ENCODE data around the gene PTBP1.

PTBP1 gene

DNA sequence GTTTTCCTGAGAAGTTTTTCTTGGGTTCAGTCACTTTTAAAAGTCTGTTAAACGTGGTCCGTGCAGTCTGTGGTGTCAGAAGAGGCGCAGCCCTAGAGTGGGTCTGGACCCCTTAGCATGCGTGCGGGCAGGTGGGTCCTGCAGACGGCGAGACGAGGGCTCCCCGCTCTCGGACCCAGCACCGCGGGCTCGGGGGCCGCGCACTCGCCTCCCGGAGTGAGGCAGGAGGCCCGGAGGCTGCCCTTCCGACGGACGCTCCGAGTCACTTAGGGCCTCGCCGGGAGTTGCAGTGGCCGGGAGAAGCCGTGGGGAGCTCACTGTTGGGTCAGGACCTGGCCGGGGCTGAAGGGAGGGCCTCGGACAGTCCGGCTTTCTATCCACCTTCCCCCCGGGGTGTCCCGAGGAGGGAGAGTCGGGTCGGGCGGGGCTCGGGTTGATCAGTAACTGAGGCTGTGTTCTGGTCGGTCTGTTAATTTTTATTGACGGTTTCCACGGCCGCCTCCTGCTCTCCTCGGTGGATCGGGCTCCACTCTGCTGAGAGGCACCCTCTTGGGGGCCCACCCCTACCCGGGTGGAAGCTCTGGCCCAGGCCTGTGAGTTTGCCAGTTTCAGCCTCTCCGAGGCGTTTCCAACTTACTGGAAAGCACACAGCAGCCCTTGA lies 1.3 kb downstream of the PTBP1 start:
- no peak for DNase-seq

DNA sequence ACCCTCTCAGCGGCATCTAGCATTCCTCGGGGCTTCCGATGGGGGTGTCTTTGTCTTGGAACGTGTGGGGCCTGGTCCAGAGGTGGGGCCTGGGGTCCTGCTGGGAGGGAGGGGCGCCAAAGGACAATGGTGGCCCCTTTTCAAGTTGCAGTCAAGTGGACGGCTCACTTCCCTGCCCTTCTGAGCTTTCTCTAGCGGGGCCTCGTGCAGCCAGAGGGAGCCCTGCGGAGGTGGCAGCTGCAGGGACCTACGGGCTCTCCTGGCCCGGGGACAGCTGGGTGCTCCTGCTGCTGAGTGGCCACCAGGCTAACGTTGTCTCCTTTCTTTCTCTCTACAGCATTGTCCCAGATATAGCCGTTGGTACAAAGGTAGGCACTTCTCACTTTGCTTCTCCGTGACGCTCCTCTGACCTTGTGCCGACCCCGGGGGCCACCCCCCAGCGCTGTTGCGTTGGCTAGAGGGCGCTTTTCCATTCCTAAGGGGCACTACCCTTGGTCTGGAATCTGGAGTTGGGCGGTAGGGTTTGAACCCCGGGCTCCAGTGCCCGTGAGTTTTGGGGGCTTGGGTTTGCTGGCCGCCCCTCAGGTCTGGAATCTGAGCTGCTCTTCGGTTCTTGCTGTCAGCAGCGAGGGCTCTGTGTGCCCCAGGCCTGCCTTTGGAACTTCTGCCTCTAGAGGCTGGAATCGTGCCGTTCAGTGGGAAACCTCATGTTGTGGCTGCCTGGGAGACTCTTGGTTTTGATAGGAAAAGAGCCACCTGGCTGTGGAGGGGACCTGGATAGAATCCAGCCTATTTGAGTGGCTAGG lies 2.0 kb downstream of the PTBP1 start:
- DNase-seq, result no peak

DNA sequence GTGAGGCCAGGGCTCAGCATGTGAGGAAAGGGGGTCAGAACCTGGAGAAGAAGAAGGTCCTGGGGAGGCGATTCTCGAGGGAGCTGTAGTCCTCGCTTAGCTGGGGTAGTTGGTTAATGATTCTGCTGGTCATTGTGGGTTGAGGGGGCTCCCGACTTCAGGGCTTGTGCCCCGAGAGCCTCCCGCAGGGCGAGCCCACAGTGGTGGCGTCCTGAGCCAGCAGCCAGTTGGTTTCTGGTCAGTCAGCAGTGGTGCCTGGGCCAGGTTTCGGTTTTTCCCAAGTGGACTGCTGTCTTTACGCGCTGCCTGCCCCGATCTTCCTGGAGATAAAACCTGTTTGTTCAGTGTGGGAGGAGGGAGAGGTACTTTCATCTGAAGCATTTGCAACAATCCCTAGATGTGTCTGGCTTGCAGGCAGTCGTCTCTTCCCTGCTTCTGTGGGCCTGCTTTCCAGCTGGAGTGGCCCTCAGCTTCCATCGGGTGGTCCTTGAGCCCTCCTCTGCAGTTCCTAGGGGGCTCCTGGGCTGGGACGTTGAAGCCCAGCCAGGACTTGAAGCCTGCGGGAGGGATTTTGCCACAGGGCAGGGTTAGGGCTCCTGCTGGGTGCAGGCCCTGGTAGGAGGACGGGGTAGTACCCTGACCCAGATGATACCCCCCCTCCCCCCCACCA lies 3.2 kb downstream of the PTBP1 start:
- no peak for DNase-seq

DNA sequence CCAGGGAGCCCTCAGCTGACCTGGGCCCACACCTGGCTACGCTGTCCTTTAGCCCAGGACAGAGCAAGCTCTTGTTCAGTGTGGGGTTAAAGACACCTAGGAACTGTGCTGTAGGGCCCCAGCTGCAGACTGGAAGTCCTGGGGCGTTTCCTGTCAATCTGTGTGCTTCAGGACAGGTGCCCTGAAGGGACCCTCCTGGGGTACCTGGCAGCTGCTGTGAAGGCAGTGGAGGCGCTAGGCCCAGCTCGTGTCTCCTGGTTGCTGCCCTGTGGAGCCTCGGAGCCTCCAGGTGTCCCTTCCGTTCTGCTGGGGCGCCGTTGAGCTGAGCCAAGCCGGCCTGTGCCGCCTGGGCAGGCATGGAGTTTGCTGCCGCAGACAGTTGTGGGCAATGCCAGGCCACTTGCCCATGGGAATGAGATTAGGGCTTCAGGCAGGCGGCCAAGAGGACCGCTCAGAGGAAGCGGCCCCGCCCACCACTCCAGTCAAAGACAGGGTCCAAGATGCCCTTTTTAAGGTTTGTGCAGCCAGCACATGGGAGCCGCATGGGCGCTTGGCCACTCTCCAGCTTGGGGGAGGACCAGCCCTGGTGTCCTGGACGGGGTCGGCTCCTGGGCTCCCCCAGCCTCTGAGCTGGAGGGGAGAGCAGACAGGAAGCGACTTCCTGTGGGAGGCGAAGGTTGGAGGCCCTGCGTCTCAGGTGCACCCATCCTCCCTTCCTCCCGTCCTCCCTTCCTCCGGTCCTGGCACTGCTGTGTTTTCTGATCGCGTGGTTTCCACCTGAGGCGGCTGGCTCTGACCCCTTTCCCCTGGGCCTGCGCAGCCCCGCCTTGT lies 4.0 kb downstream of the PTBP1 start:
- DNase-seq, result no peak

DNA sequence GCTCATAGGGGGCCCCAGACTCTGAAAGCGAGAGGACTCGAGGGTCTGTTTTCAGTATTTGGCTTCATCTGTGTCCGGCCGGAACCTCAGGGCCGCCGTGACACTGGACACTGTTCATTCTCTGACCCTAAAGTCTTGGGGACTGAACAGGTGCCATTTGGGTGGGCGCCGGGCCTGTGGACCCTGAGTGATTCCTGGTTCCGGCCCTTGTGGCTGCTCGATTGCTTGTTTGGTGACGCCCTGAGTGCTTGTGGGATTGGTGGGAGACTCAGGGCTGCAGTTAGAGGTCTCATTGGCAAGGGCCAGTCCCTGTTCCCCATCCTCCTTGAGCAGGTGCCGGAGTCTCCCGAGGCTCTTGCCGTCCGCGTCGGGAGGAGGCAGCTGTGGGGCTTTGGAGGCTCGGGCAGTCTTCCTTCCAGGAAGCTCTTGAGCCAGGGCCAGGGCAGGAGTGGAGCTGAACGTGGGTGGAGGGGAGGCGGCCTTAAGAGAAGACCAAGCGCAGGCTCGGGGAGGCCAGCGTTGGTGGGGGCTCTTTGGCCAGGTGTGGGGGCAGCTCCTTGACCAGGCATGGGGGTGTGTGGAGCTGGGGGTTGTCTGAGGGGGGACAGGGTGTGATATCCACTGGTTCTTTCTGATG lies 4.7 kb downstream of the PTBP1 start:
- DNase-seq, result no peak

DNA sequence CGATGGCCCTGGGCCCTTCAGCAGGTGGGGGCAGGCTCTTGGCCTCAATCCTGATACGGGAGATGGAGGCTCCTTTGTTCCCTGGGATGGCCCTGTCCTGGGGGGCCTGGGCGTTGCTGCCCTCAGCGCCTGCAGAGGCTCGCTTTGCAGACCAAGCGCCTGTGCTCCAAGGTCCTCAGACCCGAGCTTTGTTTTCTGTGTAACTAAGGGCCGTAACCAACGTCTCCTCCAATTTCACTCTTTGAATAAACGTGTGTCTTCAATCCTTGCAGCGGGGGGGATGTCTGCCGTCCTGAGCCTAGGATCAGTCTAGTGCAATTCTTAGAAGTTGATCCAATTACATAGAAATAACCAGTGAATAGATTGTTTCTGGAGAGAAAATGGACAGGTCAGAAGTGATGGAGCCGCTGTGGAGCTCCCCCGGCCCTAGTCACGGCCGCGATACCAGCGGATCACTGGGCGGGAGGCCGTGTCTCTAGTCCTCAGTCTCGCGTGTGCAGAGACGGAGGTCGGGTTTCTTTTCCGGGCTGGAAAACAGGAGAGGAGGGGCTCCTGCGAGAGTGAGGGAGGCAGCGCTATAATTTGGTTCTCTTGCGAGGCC lies 5.3 kb downstream of the PTBP1 start:
- DNase-seq, result no peak

DNA sequence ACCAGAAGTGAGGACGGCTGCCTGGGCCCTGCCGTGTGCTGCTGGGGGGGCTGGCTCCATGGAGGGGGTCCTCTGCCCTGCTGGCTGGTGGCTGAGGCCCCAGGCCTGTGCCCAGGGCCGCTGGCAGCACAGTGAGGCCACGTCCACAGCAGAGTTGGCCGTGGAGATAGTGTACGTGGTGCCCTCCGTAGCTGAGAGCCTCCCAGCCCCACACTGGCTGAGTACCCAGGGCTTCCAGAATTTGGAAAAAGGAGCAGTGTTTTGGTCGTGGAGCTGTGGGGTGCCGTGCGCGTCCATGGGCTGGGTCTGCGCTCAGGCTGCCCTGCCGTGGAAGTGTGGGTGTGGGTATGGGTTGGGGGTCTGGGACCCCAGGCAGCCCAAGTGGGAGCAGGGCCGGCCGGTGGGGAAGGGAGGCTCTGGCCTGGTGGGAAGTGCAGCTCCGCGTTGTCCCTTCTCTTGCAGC lies 5.9 kb downstream of the PTBP1 start:
- no peak for DNase-seq

DNA sequence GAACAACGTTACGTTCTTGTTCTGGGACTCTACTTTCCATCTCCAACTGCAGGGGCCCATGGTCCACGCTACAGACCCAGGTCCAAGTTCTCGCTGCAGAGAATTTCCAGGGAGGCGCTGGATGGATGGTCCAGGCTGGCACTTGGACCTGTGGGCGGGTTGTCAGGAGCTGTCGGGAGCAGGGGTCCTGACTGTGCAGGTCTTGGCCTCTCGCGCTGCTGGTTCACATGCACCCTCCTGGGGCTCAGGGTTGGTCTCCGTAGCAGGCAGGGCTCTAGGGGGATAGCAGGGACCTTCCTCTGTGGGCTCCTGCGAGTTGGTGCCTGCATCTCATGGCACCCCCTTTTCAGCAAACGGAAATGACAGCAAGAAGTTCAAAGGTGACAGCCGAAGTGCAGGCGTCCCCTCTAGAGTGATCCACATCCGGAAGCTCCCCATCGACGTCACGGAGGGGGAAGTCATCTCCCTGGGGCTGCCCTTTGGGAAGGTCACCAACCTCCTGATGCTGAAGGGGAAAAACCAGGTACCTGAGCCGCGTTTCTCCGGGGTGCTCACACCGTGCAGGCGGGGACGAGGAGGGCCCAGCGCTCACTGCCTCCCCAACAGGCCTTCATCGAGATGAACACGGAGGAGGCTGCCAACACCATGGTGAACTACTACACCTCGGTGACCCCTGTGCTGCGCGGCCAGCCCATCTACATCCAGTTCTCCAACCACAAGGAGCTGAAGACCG lies 6.6 kb downstream of the PTBP1 start:
- DNase-seq, result no peak

DNA sequence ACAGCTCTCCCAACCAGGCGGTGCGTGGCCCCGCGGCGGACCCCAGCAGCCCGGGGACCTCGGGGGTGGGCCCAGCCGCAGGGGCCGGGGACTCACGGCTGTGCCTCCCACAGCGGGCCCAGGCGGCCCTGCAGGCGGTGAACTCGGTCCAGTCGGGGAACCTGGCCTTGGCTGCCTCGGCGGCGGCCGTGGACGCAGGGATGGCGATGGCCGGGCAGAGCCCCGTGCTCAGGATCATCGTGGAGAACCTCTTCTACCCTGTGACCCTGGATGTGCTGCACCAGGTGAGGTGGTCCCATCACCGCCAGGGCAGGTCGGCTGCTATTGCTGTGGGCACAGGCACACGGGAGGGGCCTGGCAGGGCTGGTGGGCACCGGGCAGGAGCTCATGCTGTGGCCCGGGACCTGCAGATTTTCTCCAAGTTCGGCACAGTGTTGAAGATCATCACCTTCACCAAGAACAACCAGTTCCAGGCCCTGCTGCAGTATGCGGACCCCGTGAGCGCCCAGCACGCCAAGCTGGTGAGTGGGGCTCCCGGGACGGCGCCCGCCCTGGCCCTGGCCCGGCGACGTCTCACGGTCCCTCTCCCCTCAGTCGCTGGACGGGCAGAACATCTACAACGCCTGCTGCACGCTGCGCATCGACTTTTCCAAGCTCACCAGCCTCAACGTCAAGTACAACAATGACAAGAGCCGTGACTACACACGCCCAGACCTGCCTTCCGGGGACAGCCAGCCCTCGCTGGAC lies 7.3 kb downstream of the PTBP1 start:
- no peak for DNase-seq

DNA sequence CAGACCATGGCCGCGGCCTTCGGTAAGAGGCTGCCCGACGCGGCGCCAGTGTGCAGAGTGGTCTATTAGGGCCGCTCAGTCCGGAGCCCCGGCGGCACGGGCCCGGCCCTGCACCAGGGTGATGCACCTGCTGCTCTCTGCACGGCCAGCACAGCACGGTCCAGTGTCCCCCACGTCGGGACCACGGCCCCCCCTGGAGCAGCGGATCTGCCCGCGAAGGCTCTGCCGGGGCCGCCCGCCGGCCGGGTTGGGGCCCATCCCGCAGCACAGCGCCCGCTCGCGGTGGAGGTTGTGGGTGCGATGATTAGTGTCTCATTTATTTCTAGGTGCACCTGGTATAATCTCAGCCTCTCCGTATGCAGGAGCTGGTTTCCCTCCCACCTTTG lies 7.9 kb downstream of the PTBP1 start:
- no peak for DNase-seq

DNA sequence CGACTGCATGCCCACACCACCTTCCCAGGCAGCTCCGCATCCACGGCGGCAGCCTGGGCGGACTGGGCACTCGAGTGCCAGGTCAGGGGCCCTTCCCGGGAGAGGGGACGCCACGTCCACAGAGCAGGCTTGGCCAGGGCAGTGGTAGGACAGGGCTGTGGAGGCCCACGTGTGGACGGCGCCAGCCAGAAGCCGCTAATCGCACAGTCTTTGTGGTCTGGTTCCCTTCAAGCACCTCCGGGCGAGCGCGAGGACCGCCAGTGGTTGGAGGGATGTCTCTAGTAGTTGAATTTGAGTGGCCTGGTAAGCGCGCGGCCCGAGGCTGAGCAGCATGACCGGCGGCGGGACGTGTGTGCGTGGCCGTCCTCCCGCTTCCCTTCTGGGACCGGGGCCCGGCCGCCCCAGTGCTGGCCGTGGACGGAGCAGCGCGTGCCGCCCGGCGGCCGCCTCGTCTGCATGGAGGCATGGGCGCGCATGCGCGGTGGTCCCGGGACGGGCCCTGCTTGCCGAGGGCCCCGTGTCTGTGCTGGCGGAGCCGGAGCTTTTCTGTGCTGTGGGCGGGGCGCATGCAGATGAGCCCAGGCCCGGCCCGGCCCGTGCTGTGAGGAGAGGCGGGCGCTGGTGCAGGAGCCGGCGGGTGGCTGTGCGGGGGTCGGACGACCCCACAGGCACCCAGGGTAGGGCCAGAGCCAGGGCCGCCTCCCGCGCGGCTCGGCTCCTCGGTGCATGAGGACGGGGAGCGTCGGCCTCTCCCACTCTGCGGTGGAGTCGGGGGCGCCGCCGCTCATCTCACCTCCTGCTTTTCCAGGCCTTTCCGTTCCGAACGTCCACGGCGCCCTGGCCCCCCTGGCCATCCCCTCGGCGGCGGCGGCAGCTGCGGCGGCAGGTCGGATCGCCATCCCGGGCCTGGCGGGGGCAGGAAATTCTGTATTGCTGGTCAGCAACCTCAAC lies 8.6 kb downstream of the PTBP1 start:
- no peak for DNase-seq

DNA sequence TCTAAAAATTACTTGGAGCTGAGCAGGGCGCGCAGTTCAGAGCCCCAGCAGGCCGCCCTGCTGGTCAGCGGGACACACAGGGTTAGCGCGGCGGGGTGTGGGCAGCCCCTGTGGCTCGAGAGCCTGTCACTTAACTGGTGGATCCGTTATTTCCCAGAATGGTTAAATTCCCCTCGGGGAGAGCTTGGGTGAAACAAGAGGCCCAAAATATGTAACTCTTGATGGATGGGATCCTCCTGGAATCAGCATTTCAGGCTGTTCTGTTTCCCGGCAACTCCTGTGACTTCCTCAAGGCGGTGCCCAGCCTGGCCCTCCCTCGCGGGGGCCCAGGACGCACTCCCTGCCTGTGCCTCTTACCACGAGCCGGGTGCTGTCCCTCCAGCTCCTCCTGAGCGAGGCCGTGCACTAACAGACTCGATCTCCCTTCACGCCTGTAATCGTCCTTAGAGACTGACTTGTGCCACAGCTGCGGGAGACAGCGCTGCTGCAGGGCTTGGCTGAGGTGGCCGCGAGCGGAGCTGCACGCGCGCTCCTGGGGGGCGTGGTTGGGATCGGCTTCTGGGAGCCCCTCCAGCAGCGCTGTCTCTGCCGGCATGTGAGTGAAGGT lies 9.7 kb downstream of the PTBP1 start:
- no peak for DNase-seq

DNA sequence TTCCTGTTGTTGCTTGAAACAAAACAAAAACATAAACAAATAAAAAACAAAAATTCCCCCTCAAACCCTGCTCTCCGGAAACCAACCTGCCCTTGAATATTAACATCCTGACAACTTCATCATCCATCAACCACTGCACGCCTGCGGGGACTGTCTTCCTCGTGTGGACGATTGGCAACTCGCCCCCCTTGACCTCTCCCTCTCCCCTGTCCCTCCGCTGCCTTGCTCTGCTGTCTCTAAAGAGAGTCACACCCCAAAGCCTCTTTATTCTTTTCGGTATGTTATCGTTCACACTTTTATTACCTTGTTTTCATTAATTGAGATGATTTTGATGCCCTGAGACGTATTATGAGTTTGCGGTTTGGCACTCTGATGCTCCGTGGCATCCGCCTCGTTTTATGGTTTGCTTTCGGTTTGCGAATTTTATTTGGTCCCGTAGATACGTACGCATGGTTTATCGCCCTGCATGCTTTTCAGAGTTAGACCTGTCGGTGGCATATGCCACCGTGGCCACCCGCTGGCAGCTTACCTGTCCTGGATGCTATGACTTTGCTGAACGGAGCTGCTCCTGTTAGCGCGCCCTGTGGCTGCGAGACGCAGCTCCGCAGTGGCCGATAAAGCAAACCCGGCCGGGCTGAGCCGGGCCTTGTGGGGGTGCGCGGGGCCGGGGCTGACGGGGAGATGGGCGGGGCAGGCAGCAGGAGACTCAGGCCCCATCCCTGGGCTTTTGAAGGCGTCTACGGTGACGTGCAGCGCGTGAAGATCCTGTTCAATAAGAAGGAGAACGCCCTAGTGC lies 10.6 kb downstream of the PTBP1 start:
- no peak for DNase-seq

DNA sequence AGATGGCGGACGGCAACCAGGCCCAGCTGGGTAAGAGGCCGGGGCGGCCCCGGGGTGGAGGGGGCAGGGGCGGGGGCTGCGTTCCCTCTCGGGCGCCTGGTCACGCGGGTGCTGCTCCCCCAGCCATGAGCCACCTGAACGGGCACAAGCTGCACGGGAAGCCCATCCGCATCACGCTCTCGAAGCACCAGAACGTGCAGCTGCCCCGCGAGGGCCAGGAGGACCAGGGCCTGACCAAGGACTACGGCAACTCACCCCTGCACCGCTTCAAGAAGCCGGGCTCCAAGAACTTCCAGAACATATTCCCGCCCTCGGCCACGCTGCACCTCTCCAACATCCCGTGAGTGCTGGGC lies 11.1 kb downstream of the PTBP1 start:
- DNase-seq, result no peak

DNA sequence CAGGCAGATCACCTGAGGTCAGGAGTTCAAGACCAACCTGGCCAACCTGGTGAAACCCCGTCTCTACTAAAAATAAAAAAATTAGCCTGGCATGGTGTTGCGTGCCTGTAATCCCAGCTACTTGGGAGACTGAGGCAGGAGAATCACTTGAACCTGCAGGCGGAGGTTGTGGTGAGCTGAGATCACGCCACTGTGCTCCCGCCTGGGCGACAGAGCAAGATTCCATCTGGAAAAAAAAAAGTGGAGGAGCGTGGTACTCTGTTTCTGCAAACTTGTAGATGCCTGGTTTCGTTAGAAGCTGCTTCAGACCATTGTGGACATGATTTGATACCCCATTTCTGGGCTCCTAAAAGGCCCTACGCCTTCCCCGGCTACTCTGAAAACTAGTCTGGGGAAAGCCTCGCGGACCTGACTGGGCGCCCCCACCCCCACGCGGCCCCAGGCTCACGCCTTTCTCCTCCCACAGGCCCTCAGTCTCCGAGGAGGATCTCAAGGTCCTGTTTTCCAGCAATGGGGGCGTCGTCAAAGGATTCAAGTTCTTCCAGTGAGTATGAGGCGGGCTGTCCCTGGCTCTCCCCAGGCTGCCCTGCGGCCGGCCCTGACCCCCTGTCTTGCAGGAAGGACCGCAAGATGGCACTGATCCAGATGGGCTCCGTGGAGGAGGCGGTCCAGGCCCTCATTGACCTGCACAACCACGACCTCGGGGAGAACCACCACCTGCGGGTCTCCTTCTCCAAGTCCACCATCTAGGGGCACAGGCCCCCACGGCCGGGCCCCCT lies 13.0 kb downstream of the PTBP1 start:
- no peak for DNase-seq

DNA sequence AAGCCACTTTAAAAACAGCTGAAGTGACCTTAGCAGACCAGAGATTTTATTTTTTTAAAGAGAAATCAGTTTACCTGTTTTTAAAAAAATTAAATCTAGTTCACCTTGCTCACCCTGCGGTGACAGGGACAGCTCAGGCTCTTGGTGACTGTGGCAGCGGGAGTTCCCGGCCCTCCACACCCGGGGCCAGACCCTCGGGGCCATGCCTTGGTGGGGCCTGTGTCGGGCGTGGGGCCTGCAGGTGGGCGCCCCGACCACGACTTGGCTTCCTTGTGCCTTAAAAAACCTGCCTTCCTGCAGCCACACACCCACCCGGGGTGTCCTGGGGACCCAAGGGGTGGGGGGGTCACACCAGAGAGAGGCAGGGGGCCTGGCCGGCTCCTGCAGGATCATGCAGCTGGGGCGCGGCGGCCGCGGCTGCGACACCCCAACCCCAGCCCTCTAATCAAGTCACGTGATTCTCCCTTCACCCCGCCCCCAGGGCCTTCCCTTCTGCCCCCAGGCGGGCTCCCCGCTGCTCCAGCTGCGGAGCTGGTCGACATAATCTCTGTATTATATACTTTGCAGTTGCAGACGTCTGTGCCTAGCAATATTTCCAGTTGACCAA lies 13.7 kb downstream of the PTBP1 start:
- no peak for DNase-seq

DNA sequence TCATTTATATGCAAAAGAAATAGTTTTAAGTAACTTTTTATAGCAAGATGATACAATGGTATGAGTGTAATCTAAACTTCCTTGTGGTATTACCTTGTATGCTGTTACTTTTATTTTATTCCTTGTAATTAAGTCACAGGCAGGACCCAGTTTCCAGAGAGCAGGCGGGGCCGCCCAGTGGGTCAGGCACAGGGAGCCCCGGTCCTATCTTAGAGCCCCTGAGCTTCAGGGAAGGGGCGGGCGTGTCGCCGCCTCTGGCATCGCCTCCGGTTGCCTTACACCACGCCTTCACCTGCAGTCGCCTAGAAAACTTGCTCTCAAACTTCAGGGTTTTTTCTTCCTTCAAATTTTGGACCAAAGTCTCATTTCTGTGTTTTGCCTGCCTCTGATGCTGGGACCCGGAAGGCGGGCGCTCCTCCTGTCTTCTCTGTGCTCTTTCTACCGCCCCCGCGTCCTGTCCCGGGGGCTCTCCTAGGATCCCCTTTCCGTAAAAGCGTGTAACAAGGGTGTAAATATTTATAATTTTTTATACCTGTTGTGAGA lies 14.3 kb downstream of the PTBP1 start:
- no peak for DNase-seq

All from activated CD4-positive, CD25-positive, alpha-beta regulatory T cell treated with anti-CD3 and anti-CD28 coated beads, Interleukin-2, amount 50 U/mL, for 72 hours (primary cell).